Stimulated activated CD8-positive, alpha-beta memory T cell treated with anti-CD3 and anti-CD28 coated beads, Interleukin-2, amount 100 ng/mL, for 1 hour (primary cell): Measurements from ENCODE around the gene AGPAT4.

Experiments
- DNase-seq, 2 donors: peaks; one replicate each; pipeline ENCODE4 v3.0.0-alpha.2; 2020; ENCODE audit warnings: low read depth in 2 of 2

AGPAT4 gene

GRCh38 chr6:161281092-161281491 is 7.2 kb upstream of the AGPAT4 start:
- DNase-seq = no peak

- no peak for DNase-seq
Measured at GRCh38 chr6:161279677-161280415, 6.0 kb upstream of the AGPAT4 start.

- DNase-seq = no peak
Measured at GRCh38 chr6:161276605-161277155, 2.8 kb upstream of the AGPAT4 start.

GRCh38 chr6:161274898-161275297 is 1.0 kb upstream of the AGPAT4 start:
- DNase-seq = no peak

GRCh38 chr6:161274488-161274858 is 612 bp upstream of the AGPAT4 start:
- DNase-seq = no peak

- DNase-seq = peak in 1 of 2 donors; percentile 19
Measured at GRCh38 chr6:161273274-161273751, 548 bp downstream of the AGPAT4 start.

- DNase-seq = no peak
Measured at GRCh38 chr6:161272635-161273273, 1.1 kb downstream of the AGPAT4 start.

GRCh38 chr6:161271343-161272030 is 2.4 kb downstream of the AGPAT4 start:
- DNase-seq = no peak

- DNase-seq = no peak
Measured at GRCh38 chr6:161270116-161270515, 3.7 kb downstream of the AGPAT4 start.

- no peak for DNase-seq
Measured at GRCh38 chr6:161269310-161269709, 4.6 kb downstream of the AGPAT4 start.

- no peak for DNase-seq
Measured at GRCh38 chr6:161268531-161269210, 5.2 kb downstream of the AGPAT4 start.

GRCh38 chr6:161266513-161267230 is 7.2 kb downstream of the AGPAT4 start:
- no peak for DNase-seq

- DNase-seq = no peak
Measured at GRCh38 chr6:161265975-161266374, 7.9 kb downstream of the AGPAT4 start.

GRCh38 chr6:161265554-161265953 is 8.3 kb downstream of the AGPAT4 start:
- DNase-seq = no peak

GRCh38 chr6:161264181-161264580 is 9.7 kb downstream of the AGPAT4 start:
- no peak for DNase-seq

- no peak for DNase-seq
Measured at GRCh38 chr6:161261816-161262215, 12.0 kb downstream of the AGPAT4 start.

GRCh38 chr6:161261325-161261724 is 12.5 kb downstream of the AGPAT4 start:
- no peak for DNase-seq

GRCh38 chr6:161259302-161259701 is 14.6 kb downstream of the AGPAT4 start:
- DNase-seq = no peak

- DNase-seq = no peak
Measured at GRCh38 chr6:161257793-161258457, 15.9 kb downstream of the AGPAT4 start.

- DNase-seq = no peak
Measured at GRCh38 chr6:161256407-161256806, 17.5 kb downstream of the AGPAT4 start.

GRCh38 chr6:161255518-161255917 is 18.3 kb downstream of the AGPAT4 start:
- DNase-seq = no peak
